ENCODE results near the gene ZNF346. TPM values are rescaled to one million over a fixed set of nuclear protein-coding genes. Genes with fewer than 3 reads are reported as not detected.

Gene ZNF346
- total and polyA plus RNA-seq, 2 of the 13 experiments (the other 11 are each of a cell fraction or from before 2014, with no cell fraction given), result 8.6 to 19.4 TPM

DNA sequence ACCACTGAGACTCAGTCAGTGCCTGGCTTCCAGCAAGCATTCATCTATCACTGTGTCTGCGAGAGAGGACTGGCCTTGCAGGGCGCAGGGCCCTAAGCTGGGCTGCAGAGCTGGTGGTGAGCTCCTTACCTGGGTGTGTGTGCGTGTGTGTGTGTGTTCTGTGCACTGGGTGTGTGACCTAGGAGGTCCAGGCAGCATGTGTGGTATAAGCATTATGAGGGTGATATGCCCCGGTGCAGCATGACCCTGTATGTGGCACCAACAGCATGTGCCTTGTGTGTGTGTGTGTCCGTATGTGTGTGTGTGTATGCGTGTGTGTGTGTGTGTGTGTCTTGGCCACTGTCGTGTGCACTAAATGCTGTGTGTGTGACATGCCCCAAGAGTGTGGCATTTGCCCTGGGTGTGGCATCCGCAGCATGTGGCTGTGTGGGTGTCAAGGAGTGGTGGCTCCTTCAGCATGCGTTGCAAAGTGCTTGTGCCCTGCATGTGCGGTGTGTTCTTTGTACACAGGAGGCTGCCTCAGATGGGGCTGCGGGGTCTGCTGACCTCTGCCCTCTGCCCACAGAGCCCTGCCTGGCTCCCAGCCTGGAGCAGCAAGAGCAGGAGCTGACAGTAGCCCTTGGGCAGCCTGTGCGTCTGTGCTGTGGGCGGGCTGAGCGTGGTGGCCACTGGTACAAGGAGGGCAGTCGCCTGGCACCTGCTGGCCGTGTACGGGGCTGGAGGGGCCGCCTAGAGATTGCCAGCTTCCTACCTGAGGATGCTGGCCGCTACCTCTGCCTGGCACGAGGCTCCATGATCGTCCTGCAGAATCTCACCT is 67.5 kb downstream of the ZNF346 start (continued):
- no peak for TF ChIP-seq HNRNPK (IDR thresholded peaks at IDR 0.05; ENCODE audit: low read depth, low read length, poor library complexity, severe bottlenecking)
- TF ChIP-seq NFE2L1 (CRISPR knock-in tag; IDR thresholded peaks at IDR 0.05; ENCODE audit: borderline replicate concordance), result no peak
- TF ChIP-seq ZNF83 (CRISPR knock-in tag; IDR thresholded peaks at IDR 0.05; ENCODE audit: borderline replicate concordance), result no peak
- TF ChIP-seq HES4 (CRISPR knock-in tag; IDR thresholded peaks at IDR 0.05; ENCODE audit: borderline replicate concordance), result 0 out of 2 replicates have a peak, but pooled peaks have one; percentile 40
- TF ChIP-seq ZNF430 (CRISPR knock-in tag; IDR thresholded peaks at IDR 0.05), result no peak
- TF ChIP-seq ZNF232 (CRISPR knock-in tag; IDR thresholded peaks at IDR 0.05; ENCODE audit: borderline replicate concordance), result no peak
- no peak for TF ChIP-seq RFX5 (IDR thresholded peaks at IDR 0.05; ENCODE audit: low read depth, low read length)
- no peak for TF ChIP-seq ZNF577 (CRISPR knock-in tag; IDR thresholded peaks at IDR 0.05; ENCODE audit: borderline replicate concordance, low read depth)
- no peak for TF ChIP-seq RXRB (CRISPR knock-in tag; IDR thresholded peaks at IDR 0.05; ENCODE audit: borderline replicate concordance)
- TF ChIP-seq JUN (CRISPR knock-in tag; IDR thresholded peaks at IDR 0.05), result no peak
- TF ChIP-seq ZNF446 (CRISPR knock-in tag; IDR thresholded peaks at IDR 0.05), result no peak
- no peak for TF ChIP-seq ZNF143 (CRISPR knock-in tag; IDR thresholded peaks at IDR 0.05)
- no peak for TF ChIP-seq CC2D1A (CRISPR knock-in tag; IDR thresholded peaks at IDR 0.05)
- TF ChIP-seq POLR2AphosphoS2 (IDR thresholded peaks at IDR 0.05; ENCODE audit: low read depth, low read length), result no peak
- peak; percentile 4 for TF ChIP-seq XRCC5 (optimal IDR thresholded peaks at IDR 0.05; ENCODE audit: low read length)
- TF ChIP-seq ZSCAN22 (CRISPR knock-in tag; IDR thresholded peaks at IDR 0.05), result no peak
- TF ChIP-seq, protein P1, sequence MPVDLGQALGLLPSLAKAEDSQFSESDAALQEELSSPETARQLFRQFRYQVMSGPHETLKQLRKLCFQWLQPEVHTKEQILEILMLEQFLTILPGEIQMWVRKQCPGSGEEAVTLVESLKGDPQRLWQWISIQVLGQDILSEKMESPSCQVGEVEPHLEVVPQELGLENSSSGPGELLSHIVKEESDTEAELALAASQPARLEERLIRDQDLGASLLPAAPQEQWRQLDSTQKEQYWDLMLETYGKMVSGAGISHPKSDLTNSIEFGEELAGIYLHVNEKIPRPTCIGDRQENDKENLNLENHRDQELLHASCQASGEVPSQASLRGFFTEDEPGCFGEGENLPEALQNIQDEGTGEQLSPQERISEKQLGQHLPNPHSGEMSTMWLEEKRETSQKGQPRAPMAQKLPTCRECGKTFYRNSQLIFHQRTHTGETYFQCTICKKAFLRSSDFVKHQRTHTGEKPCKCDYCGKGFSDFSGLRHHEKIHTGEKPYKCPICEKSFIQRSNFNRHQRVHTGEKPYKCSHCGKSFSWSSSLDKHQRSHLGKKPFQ (CRISPR knock-in tag; IDR thresholded peaks at IDR 0.05; ENCODE audit: insufficient replicate concordance), result no peak
- TF ChIP-seq TBL1XR1 (IDR thresholded peaks at IDR 0.05; ENCODE audit: borderline replicate concordance, low read length, partially characterized antibody), result no peak
- TF ChIP-seq ZFP1 (CRISPR knock-in tag; IDR thresholded peaks at IDR 0.05), result no peak
- no peak for TF ChIP-seq ARHGAP35 (CRISPR knock-in tag; IDR thresholded peaks at IDR 0.05; ENCODE audit: borderline replicate concordance)
- no peak for TF ChIP-seq ZNF792 (CRISPR knock-in tag; IDR thresholded peaks at IDR 0.05)
- TF ChIP-seq KDM3A (CRISPR knock-in tag; IDR thresholded peaks at IDR 0.05; ENCODE audit: low read depth), result no peak
- TF ChIP-seq CBX1 (IDR thresholded peaks at IDR 0.05; ENCODE audit: low read depth), result peak; percentile 10
- TF ChIP-seq, protein P2, sequence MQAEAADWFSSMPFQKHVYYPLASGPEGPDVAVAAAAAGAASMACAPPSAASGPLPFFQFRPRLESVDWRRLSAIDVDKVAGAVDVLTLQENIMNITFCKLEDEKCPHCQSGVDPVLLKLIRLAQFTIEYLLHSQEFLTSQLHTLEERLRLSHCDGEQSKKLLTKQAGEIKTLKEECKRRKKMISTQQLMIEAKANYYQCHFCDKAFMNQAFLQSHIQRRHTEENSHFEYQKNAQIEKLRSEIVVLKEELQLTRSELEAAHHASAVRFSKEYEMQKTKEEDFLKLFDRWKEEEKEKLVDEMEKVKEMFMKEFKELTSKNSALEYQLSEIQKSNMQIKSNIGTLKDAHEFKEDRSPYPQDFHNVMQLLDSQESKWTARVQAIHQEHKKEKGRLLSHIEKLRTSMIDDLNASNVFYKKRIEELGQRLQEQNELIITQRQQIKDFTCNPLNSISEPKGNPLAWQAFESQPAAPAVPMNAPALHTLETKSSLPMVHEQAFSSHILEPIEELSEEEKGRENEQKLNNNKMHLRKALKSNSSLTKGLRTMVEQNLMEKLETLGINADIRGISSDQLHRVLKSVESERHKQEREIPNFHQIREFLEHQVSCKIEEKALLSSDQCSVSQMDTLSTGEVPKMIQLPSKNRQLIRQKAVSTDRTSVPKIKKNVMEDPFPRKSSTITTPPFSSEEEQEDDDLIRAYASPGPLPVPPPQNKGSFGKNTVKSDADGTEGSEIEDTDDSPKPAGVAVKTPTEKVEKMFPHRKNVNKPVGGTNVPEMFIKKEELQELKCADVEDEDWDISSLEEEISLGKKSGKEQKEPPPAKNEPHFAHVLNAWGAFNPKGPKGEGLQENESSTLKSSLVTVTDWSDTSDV (CRISPR knock-in tag; IDR thresholded peaks at IDR 0.05), result 0 out of 2 replicates have a peak, but pooled peaks have one; percentile 35
- TF ChIP-seq MEF2D (CRISPR knock-in tag; IDR thresholded peaks at IDR 0.05), result no peak
